Mesendoderm (in vitro differentiated cells): ENCODE results near the gene ARSJ.

Experiments used
- DNase-seq: peaks from one replicate; pipeline ENCODE4 v3.0.0; 2013
- H2AK5ac ChIP-seq: 2 replicates; pipeline ENCODE4 v1.6.1; 2013; ENCODE audit warnings: low read length, inconsistent platforms
- H2BK120ac ChIP-seq: 2 replicates; pipeline ENCODE4 v1.6.1; 2013; ENCODE audit warnings: low read depth, mild to moderate bottlenecking, low read length, moderate library complexity, mixed read lengths
- H2BK15ac ChIP-seq: replicated peaks from 2 replicates; pipeline ENCODE4 v1.6.1; 2013; ENCODE audit warnings: low read depth, mild to moderate bottlenecking, moderate library complexity
- H2BK5ac ChIP-seq: 2 replicates; pipeline ENCODE4 v1.6.1; 2013; ENCODE audit warnings: low read length, inconsistent platforms
- H3K18ac ChIP-seq: 2 replicates; pipeline ENCODE4 v1.6.1; 2013; ENCODE audit warnings: mild to moderate bottlenecking, low read length, mixed read lengths
- H3K23ac ChIP-seq: one replicate; pipeline ENCODE4 v1.6.1; 2013; ENCODE audit warnings: low read length
- H3K27ac ChIP-seq: 2 replicates; pipeline ENCODE4 v1.5.1; 2013; ENCODE audit warnings: low read depth, mild to moderate bottlenecking, inconsistent platforms, low read length, moderate library complexity
- H3K27me3 ChIP-seq: 2 replicates; pipeline ENCODE4 v1.6.1; 2013; ENCODE audit warnings: low read length, control low read depth, mild to moderate bottlenecking, inconsistent platforms; ENCODE audit not compliant: insufficient read depth, poor library complexity
- H3K36me3 ChIP-seq: 2 replicates; pipeline ENCODE4 v1.6.1; 2013; ENCODE audit warnings: low read length, inconsistent platforms; ENCODE audit not compliant: control insufficient read depth, insufficient read depth
- H3K4ac ChIP-seq: one replicate; pipeline ENCODE4 v1.6.1; 2013; ENCODE audit warnings: low read depth, mild to moderate bottlenecking, low read length, moderate library complexity
- H3K4me1 ChIP-seq: 2 replicates; pipeline ENCODE4 v1.6.1; 2013; ENCODE audit warnings: low read depth, low read length, inconsistent platforms; ENCODE audit not compliant: control insufficient read depth
- H3K4me2 ChIP-seq: 2 replicates; pipeline ENCODE4 v1.6.1; 2013; ENCODE audit warnings: low read length
- H3K4me3 ChIP-seq: 2 replicates; pipeline ENCODE4 v1.5.1; 2013; ENCODE audit warnings: mild to moderate bottlenecking, low read length
- H3K56ac ChIP-seq: one replicate; pipeline ENCODE4 v1.6.1; 2013; ENCODE audit warnings: low read length
- H3K79me1 ChIP-seq: 2 replicates; pipeline ENCODE4 v1.6.1; 2013; ENCODE audit warnings: low read length, inconsistent platforms
- H3K79me2 ChIP-seq: 2 replicates; pipeline ENCODE4 v1.6.1; 2013; ENCODE audit warnings: mild to moderate bottlenecking, low read length; ENCODE audit not compliant: control insufficient read depth, insufficient read depth
- H3K9ac ChIP-seq: 2 replicates; pipeline ENCODE4 v1.6.1; 2013; ENCODE audit warnings: low read length, inconsistent platforms
- H4K5ac ChIP-seq: one replicate; pipeline ENCODE4 v1.6.1; 2013; ENCODE audit warnings: low read length
- H4K8ac ChIP-seq: one replicate; pipeline ENCODE4 v1.6.1; 2013; ENCODE audit warnings: low read depth, mild to moderate bottlenecking, control low read depth, low read length, moderate library complexity
- WGBS: extraction: QIAGEN DNeasy Blood & Tissue Kit; methylation state at CpG from one replicate; pipeline ENCODE4 v1.1.7; 2013; ENCODE audit warnings: low lambda C conversion rate, missing lambda C conversion rate; ENCODE audit not compliant: insufficient coverage; ENCODE audit errors: extremely low coverage; 5-methylcytosine and 5-hydroxymethylcytosine counted together

Gene ARSJ

GRCh38 chr4:113960684-113961321 lies 18.6 kb downstream of the ARSJ start:
- Histone ChIP-seq H4K5ac (no peak overlapping the region), H3K56ac (no peak overlapping the region), H3K79me2 (no peaks in the 10 kb centered on the region), H3K9ac (no peak overlapping the region), H3K4me3 (no peak overlapping the region), H2BK5ac (no peak overlapping the region), H3K27ac (no peak overlapping the region), H4K8ac (no peak overlapping the region), H3K23ac (no peak overlapping the region), H3K18ac (no peak overlapping the region), H2AK5ac (no peak overlapping the region), H2BK15ac (no peak overlapping the region), H3K27me3 (no peaks in the 10 kb centered on the region), H3K36me3 (no peaks in the 10 kb centered on the region), H3K4me2 (no peak overlapping the region), H2BK120ac (no peak overlapping the region), H3K4ac (no peak overlapping the region), H3K79me1 (no peaks in the 10 kb centered on the region), H3K4me1 (no peaks in the 10 kb centered on the region)
- no peak for DNase-seq
- WGBS = no CpG with 5 or more reads among the region's 3 CpGs

- Histone ChIP-seq H3K18ac (no peak overlapping the region), H3K79me1 (no peaks in the 10 kb centered on the region), H3K9ac (no peak overlapping the region), H3K27me3 (no peaks in the 10 kb centered on the region), H3K56ac (no peak overlapping the region), H3K27ac (no peak overlapping the region), H3K79me2 (no peaks in the 10 kb centered on the region), H3K4me2 (no peak overlapping the region), H4K5ac (no peak overlapping the region), H3K4me3 (no peak overlapping the region), H3K23ac (no peak overlapping the region), H2BK5ac (no peak overlapping the region), H2AK5ac (no peak overlapping the region), H2BK15ac (no peak overlapping the region), H2BK120ac (no peak overlapping the region), H3K4me1 (no peaks in the 10 kb centered on the region), H4K8ac (no peak overlapping the region), H3K36me3 (no peaks in the 10 kb centered on the region), H3K4ac (no peak overlapping the region)
- no peak for DNase-seq
Observed at GRCh38 chr4:113959539-113959937, 19.9 kb downstream of the ARSJ start.

DNA sequence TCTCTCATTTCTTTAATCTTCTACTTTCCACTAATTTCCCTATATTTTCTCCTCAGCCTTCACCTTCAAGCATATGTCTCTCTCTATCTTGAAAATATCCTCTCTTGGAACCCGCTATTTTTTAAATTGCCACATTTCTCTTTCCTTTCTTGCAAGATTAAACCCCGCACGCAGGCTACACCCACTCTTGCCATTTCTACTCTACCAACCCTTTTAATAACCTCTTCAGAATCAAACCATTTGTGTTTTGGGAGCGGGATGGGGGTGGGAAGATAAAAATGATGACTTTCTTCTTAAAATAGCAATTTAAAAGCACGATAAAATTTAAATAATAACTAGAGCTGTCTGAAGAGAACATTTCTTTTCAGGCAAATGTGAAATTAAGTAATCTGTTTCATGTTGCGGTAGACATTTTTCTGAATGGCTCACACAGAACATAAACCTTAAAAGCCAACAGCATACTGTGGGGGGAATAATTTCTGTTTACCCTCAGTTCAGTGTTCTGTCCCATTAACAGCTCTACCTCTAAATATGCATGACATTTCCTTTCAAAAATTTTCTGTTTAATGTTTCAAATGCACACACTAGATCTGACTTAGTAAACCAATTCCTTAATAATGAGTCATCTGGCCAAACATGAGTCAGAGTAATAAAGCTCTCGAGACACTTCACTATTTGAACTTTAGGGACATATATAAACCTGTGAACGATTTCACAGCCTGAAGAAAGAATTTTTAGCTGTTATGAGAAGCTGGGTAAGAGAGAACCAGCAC lies 20.5 kb downstream of the ARSJ start:
- Histone ChIP-seq H2AK5ac (no peak overlapping the region), H3K79me1 (no peaks in the 10 kb centered on the region), H3K4me3 (no peak overlapping the region), H3K36me3 (no peaks in the 10 kb centered on the region), H3K9ac (no peak overlapping the region), H4K5ac (no peak overlapping the region), H2BK120ac (no peak overlapping the region), H3K27me3 (no peaks in the 10 kb centered on the region), H3K23ac (no peak overlapping the region), H3K56ac (no peak overlapping the region), H3K27ac (no peak overlapping the region), H3K4me1 (no peaks in the 10 kb centered on the region), H3K79me2 (no peaks in the 10 kb centered on the region), H4K8ac (no peak overlapping the region), H2BK15ac (no peak overlapping the region), H3K18ac (no peak overlapping the region), H3K4ac (no peak overlapping the region), H3K4me2 (no peak overlapping the region), H2BK5ac (no peak overlapping the region)
- DNase-seq = peak; percentile 45
- no CpG with 5 or more reads among the region's 8 CpGs for WGBS

- H3K18ac ChIP-seq = no peak overlapping the region
- H3K4me2 ChIP-seq = no peak overlapping the region
- no peaks in the 10 kb centered on the region for H3K79me1 ChIP-seq
- no peak for DNase-seq
- no peak overlapping the region for H2BK15ac ChIP-seq
- H2BK5ac ChIP-seq = no peak overlapping the region
- no peak overlapping the region for H2BK120ac ChIP-seq
- H3K9ac ChIP-seq = no peak overlapping the region
- H3K4me1 ChIP-seq = no peaks in the 10 kb centered on the region
- no peaks in the 10 kb centered on the region for H3K79me2 ChIP-seq
- no peak overlapping the region for H3K4me3 ChIP-seq
- H3K4ac ChIP-seq = no peak overlapping the region
- H4K5ac ChIP-seq = no peak overlapping the region
- H3K27me3 ChIP-seq = no peaks in the 10 kb centered on the region
- no peak overlapping the region for H4K8ac ChIP-seq
- no peak overlapping the region for H3K27ac ChIP-seq
- H2AK5ac ChIP-seq = no peak overlapping the region
- H3K23ac ChIP-seq = no peak overlapping the region
- no CpG with 5 or more reads among the region's 3 CpGs for WGBS
- no peak overlapping the region for H3K56ac ChIP-seq
- no peaks in the 10 kb centered on the region for H3K36me3 ChIP-seq
Observed at GRCh38 chr4:113957956-113958355, 21.5 kb downstream of the ARSJ start.

DNA sequence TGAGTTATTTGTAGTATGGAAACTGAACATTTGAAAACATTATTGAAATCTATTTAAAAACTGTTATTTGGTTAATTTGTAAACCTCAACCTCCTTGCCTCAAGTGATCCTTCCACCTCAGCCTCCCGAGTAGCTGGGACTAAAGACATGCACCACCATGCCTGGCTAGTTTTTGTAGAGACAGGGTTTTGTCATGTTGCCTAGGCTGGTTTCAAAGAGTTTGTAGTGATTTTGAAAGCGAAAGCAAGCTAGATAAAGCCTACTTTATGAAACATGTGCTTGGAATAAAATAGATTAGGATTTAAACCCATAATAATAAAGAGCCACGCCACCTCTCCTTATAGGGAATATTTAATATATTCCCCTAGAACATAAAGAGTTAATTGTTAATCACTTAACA lies 23.5 kb downstream of the ARSJ start:
- no peaks in the 10 kb centered on the region for H3K79me2 ChIP-seq
- H4K5ac ChIP-seq = no peak overlapping the region
- no peak overlapping the region for H3K18ac ChIP-seq
- no peak overlapping the region for H2AK5ac ChIP-seq
- no peak overlapping the region for H2BK5ac ChIP-seq
- H3K4me2 ChIP-seq = no peak overlapping the region
- H3K23ac ChIP-seq = no peak overlapping the region
- H3K4me3 ChIP-seq = no peak overlapping the region
- no peak overlapping the region for H3K27ac ChIP-seq
- no peaks in the 10 kb centered on the region for H3K27me3 ChIP-seq
- no peak overlapping the region for H3K56ac ChIP-seq
- H3K9ac ChIP-seq = no peak overlapping the region
- no peak overlapping the region for H4K8ac ChIP-seq
- no peak overlapping the region for H3K4ac ChIP-seq
- H3K4me1 ChIP-seq = no peaks in the 10 kb centered on the region
- no peak overlapping the region for H2BK120ac ChIP-seq
- no peak overlapping the region for H2BK15ac ChIP-seq
- no peaks in the 10 kb centered on the region for H3K36me3 ChIP-seq
- no peaks in the 10 kb centered on the region for H3K79me1 ChIP-seq
- WGBS = no CpG with 5 or more reads among the region's 3 CpGs
- DNase-seq = no peak

DNA sequence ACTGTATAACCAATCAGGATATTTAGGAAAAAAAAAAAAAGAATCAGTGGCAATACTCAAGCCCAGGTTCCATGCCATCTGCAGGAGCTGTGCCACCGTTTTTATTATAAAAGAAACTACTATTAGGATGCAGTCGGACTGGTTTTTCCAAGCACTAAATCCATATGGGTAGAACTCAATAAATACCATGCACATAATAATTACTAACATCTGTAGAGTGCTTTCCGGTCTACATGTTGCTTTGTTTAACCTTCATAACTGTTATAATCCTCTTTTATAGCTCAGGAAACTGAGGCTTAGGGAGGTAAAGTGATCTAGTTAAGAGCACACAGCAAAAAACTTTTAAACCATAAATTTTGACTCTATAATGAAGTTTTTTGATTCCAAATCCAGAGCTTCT lies 24.0 kb downstream of the ARSJ start:
- Histone ChIP-seq H2BK5ac (no peak overlapping the region), H3K79me2 (no peaks in the 10 kb centered on the region), H3K4me2 (no peak overlapping the region), H3K36me3 (no peaks in the 10 kb centered on the region), H2BK15ac (no peak overlapping the region), H2AK5ac (no peak overlapping the region), H2BK120ac (no peak overlapping the region), H3K9ac (no peak overlapping the region), H3K79me1 (no peaks in the 10 kb centered on the region), H3K27me3 (no peaks in the 10 kb centered on the region), H3K18ac (no peak overlapping the region), H3K23ac (no peak overlapping the region), H3K4me3 (no peak overlapping the region), H3K27ac (no peak overlapping the region), H4K8ac (no peak overlapping the region), H3K4me1 (no peaks in the 10 kb centered on the region), H3K4ac (no peak overlapping the region), H3K56ac (no peak overlapping the region), H4K5ac (no peak overlapping the region)
- no CpG with 5 or more reads among the region's 3 CpGs for WGBS
- DNase-seq = no peak
